GM23338 (cell line): ENCODE results near the gene SLC2A4RG. TPM values are rescaled to one million over a fixed set of nuclear protein-coding genes. Genes with fewer than 3 reads are reported as not detected.

ENCODE experiments used
- ATAC-seq: fragments of 200-7000 bp; cut with Tn5 transposase; 3 replicates; pipeline ENCODE4 v1.9.1; 2020
- DNase-seq: peaks from one replicate; pipeline ENCODE4 v3.0.0-alpha.2; 2015; ENCODE audit warnings: low spot score
- H2AFZ ChIP-seq: fragments of 200-600 bp; sonication (generic); 2 replicates; pipeline ENCODE4 v1.8.0; 2016; ENCODE audit warnings: antibody characterized with exemption, mild to moderate bottlenecking, moderate library complexity
- H3F3A ChIP-seq: fragments of 200-600 bp; sonication (generic); replicated peaks from 2 replicates; pipeline ENCODE4 v1.8.0; 2017; ENCODE audit warnings: antibody characterized with exemption, mixed run types, low read depth
- H3K27ac ChIP-seq: fragments of 200-600 bp; sonication (generic); 2 replicates; pipeline ENCODE4 v1.6.1; 2016; ENCODE audit warnings: low read depth
- H3K27me3 ChIP-seq: fragments of 200-600 bp; sonication (generic); 2 replicates; pipeline ENCODE4 v1.8.0; 2016; ENCODE audit warnings: mild to moderate bottlenecking, mixed run types, moderate library complexity; ENCODE audit not compliant: insufficient read depth
- H3K36me3 ChIP-seq: fragments of 200-600 bp; sonication (generic); 2 replicates; pipeline ENCODE4 v1.8.0; 2016; ENCODE audit warnings: mild to moderate bottlenecking; ENCODE audit not compliant: insufficient read depth
- H3K4me1 ChIP-seq: fragments of 200-600 bp; sonication (generic); 2 replicates; pipeline ENCODE4 v1.8.0; 2016; ENCODE audit warnings: mild to moderate bottlenecking, moderate library complexity; ENCODE audit not compliant: insufficient read depth
- H3K4me2 ChIP-seq: fragments of 200-600 bp; sonication (generic); 2 replicates; pipeline ENCODE4 v1.7.1; 2017; ENCODE audit warnings: mixed run types
- H3K4me3 ChIP-seq: fragments of 200-600 bp; sonication (generic); 2 replicates; pipeline ENCODE4 v1.6.1; 2016; ENCODE audit warnings: mixed run types
- H3K79me2 ChIP-seq: fragments of 200-600 bp; sonication (generic); replicated peaks from 2 replicates; pipeline ENCODE4 v1.8.0; 2017; ENCODE audit warnings: mild to moderate bottlenecking; ENCODE audit not compliant: insufficient read depth
- H3K9me2 ChIP-seq: fragments of 200-600 bp; sonication (generic); 2 replicates; pipeline ENCODE4 v1.8.0; 2017; ENCODE audit not compliant: insufficient read depth
- H4K20me1 ChIP-seq: fragments of 200-600 bp; sonication (generic); replicated peaks from 2 replicates; pipeline ENCODE4 v1.8.0; 2017; ENCODE audit warnings: mild to moderate bottlenecking; ENCODE audit not compliant: insufficient read depth
- H3K27ac Mint-ChIP-seq: 2 replicates; pipeline ENCODE4 v1.8.0; 2020; ENCODE audit warnings: inconsistent platforms, mild to moderate bottlenecking, moderate library complexity, mixed read lengths
- H3K27me3 Mint-ChIP-seq: 3 replicates; pipeline ENCODE4 v1.8.0; 2022; ENCODE audit warnings: low read depth, mild to moderate bottlenecking, moderate library complexity, mixed read lengths, inconsistent platforms; ENCODE audit not compliant: insufficient read depth, poor library complexity
- H3K36me3 Mint-ChIP-seq: 3 replicates; pipeline ENCODE4 v1.8.0; 2021; ENCODE audit warnings: low read depth, mild to moderate bottlenecking, inconsistent platforms, moderate library complexity, mixed read lengths
- H3K4me1 Mint-ChIP-seq: 3 replicates; pipeline ENCODE4 v1.8.0; 2020; ENCODE audit warnings: mild to moderate bottlenecking, inconsistent platforms, mixed read lengths
- H3K4me3 Mint-ChIP-seq: 3 replicates; pipeline ENCODE4 v1.8.0; 2021; ENCODE audit warnings: moderate library complexity, mild to moderate bottlenecking, inconsistent platforms, mixed read lengths
- H3K9me3 Mint-ChIP-seq: 3 replicates; pipeline ENCODE4 v1.8.0; 2020; ENCODE audit warnings: moderate library complexity, mild to moderate bottlenecking, inconsistent platforms, mixed read lengths
- CREB1 ChIP-seq: fragments of 250-450 bp; sonication (Bioruptor Pico); IDR thresholded peaks from 2 replicates; pipeline ENCODE4 v1.5.0; 2020; ENCODE audit warnings: low read depth, mild to moderate bottlenecking, moderate library complexity
- EZH2 ChIP-seq: fragments of 200-600 bp; sonication (generic); IDR thresholded peaks from one replicate; pipeline ENCODE4 v1.8.0; 2017; ENCODE audit warnings: antibody characterized with exemption, mild to moderate bottlenecking, low read depth; ENCODE audit not compliant: unreplicated experiment
- EZH2phosphoT487 ChIP-seq: fragments of 200-600 bp; sonication (generic); IDR thresholded peaks from one replicate; pipeline ENCODE4 v1.8.1; 2018; ENCODE audit warnings: antibody characterized with exemption; ENCODE audit not compliant: unreplicated experiment
- JUNB ChIP-seq: IDR thresholded peaks from one replicate; pipeline ENCODE4 v1.6.1; 2016; ENCODE audit warnings: antibody characterized with exemption; ENCODE audit not compliant: unreplicated experiment
- NANOG ChIP-seq: IDR thresholded peaks from 2 replicates; pipeline ENCODE4 v1.6.1; 2016; ENCODE audit warnings: antibody characterized with exemption, borderline replicate concordance
- POLR2AphosphoS5 ChIP-seq: IDR thresholded peaks from 2 replicates; pipeline ENCODE4 v1.6.1; 2016; ENCODE audit warnings: antibody characterized with exemption, low read depth
- STAT1 ChIP-seq: IDR thresholded peaks from one replicate; pipeline ENCODE4 v1.6.1; 2016; ENCODE audit warnings: antibody characterized with exemption; ENCODE audit not compliant: unreplicated experiment
- ZNF331 ChIP-seq: fragments of 250-450 bp; sonication (Bioruptor Pico); IDR thresholded peaks from 2 replicates; pipeline ENCODE4 v1.5.0; 2020; ENCODE audit warnings: low read depth, mild to moderate bottlenecking, moderate library complexity
- polyA plus RNA-seq: library from polyadenylated mRNA; unstranded; fragments of >200 nt; fragmentation: Nextera tagmentation; extraction: Ambion mirVana; gene quantifications from 2 replicates; pipeline ENCODE4 v1.2.1, GENCODE V29; 2016
- total RNA-seq: library from RNA; depleted of rRNA; stranded (reverse); fragments of >200 nt; shearing (Covaris generic); gene quantifications from 2 replicates; pipeline ENCODE4 v1.2.3, GENCODE V29; 2014
- TF ChIP-seq, protein P1 (sequence below), 2 experiments: fragments of 200-600 bp in 1 of 2; sonication (generic) in 1 of 2; conservative IDR thresholded peaks; 2 replicates each; pipeline versions ENCODE4 v1.5.1 to v1.6.1; 2016 to 2017; ENCODE audit warnings: antibody characterized with exemption in 2 of 2, low read depth in 2 of 2, mild to moderate bottlenecking in 2 of 2, moderate library complexity in 1 of 2
- TF ChIP-seq, protein P2 (sequence below): IDR thresholded peaks from 2 replicates; pipeline ENCODE4 v1.6.1; 2016; ENCODE audit warnings: antibody characterized with exemption
- TF ChIP-seq, protein P3 (sequence below): IDR thresholded peaks from one replicate; pipeline ENCODE4 v1.6.1; 2018; ENCODE audit warnings: antibody characterized with exemption; ENCODE audit not compliant: unreplicated experiment

The SLC2A4RG gene
- total and polyA plus RNA-seq, 2 experiments from 2014 or later, result 22.8 to 42.0 TPM

DNA sequence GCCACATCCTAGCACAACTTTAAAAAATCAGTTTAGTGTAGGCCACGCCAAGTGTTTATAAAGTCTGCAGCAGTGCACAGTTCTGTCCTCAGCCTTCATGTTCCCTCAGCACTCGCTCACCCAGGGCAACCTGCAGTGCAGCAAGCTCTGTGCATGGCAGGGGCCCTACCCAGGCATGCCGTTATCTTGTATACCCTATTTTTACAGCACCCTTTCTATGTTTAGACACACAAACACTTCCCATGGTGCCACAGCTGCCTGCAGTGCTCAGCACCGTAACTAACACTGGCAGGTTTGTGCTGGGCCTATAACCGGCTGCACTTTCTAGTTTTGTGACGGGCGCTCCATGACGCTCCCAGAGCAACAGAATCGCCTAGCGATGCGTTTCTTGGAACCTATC, 47.7 kb downstream of the SLC2A4RG start:
- Histone ChIP-seq H3K79me2 (no peaks in the 10 kb centered on the region; the same call in none of the 2 replicates), H3K4me3 (no peak overlapping the region), H3F3A (peaks cover 16% of the 10 kb centered on the region), H3K27me3 (no peaks in the 10 kb centered on the region), H2AFZ (no peak overlapping the region), H3K4me2 (no peak overlapping the region), H3K4me1 (peaks cover 4% of the 10 kb centered on the region; the same call in 1 of the 2 replicates), H3K9me2 (no peaks in the 10 kb centered on the region), H3K27ac (no peak overlapping the region), H4K20me1 (peaks cover 18% of the 10 kb centered on the region), H3K36me3 (no peaks in the 10 kb centered on the region)
- H3K9me3 Mint-ChIP-seq, result no peaks in the 10 kb centered on the region
- peaks cover 2% of the 10 kb centered on the region for H3K4me1 Mint-ChIP-seq
- DNase-seq (no peak), ATAC-seq (no peak)
- TF ChIP-seq, protein P1, sequence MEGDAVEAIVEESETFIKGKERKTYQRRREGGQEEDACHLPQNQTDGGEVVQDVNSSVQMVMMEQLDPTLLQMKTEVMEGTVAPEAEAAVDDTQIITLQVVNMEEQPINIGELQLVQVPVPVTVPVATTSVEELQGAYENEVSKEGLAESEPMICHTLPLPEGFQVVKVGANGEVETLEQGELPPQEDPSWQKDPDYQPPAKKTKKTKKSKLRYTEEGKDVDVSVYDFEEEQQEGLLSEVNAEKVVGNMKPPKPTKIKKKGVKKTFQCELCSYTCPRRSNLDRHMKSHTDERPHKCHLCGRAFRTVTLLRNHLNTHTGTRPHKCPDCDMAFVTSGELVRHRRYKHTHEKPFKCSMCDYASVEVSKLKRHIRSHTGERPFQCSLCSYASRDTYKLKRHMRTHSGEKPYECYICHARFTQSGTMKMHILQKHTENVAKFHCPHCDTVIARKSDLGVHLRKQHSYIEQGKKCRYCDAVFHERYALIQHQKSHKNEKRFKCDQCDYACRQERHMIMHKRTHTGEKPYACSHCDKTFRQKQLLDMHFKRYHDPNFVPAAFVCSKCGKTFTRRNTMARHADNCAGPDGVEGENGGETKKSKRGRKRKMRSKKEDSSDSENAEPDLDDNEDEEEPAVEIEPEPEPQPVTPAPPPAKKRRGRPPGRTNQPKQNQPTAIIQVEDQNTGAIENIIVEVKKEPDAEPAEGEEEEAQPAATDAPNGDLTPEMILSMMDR (conservative IDR thresholded peaks at IDR 0.05; ENCODE audit: low read depth in 2 of 2), result no peak
- TF ChIP-seq CREB1 (no peak), NANOG (no peak), EZH2phosphoT487 (no peak), ZNF331 (CRISPR knock-in tag) (no peak), EZH2 (no peak), POLR2AphosphoS5 (no peak), JUNB (no peak), STAT1 (no peak)
- TF ChIP-seq, protein P2, sequence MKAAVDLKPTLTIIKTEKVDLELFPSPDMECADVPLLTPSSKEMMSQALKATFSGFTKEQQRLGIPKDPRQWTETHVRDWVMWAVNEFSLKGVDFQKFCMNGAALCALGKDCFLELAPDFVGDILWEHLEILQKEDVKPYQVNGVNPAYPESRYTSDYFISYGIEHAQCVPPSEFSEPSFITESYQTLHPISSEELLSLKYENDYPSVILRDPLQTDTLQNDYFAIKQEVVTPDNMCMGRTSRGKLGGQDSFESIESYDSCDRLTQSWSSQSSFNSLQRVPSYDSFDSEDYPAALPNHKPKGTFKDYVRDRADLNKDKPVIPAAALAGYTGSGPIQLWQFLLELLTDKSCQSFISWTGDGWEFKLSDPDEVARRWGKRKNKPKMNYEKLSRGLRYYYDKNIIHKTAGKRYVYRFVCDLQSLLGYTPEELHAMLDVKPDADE, result no peak
- TF ChIP-seq, protein P3, sequence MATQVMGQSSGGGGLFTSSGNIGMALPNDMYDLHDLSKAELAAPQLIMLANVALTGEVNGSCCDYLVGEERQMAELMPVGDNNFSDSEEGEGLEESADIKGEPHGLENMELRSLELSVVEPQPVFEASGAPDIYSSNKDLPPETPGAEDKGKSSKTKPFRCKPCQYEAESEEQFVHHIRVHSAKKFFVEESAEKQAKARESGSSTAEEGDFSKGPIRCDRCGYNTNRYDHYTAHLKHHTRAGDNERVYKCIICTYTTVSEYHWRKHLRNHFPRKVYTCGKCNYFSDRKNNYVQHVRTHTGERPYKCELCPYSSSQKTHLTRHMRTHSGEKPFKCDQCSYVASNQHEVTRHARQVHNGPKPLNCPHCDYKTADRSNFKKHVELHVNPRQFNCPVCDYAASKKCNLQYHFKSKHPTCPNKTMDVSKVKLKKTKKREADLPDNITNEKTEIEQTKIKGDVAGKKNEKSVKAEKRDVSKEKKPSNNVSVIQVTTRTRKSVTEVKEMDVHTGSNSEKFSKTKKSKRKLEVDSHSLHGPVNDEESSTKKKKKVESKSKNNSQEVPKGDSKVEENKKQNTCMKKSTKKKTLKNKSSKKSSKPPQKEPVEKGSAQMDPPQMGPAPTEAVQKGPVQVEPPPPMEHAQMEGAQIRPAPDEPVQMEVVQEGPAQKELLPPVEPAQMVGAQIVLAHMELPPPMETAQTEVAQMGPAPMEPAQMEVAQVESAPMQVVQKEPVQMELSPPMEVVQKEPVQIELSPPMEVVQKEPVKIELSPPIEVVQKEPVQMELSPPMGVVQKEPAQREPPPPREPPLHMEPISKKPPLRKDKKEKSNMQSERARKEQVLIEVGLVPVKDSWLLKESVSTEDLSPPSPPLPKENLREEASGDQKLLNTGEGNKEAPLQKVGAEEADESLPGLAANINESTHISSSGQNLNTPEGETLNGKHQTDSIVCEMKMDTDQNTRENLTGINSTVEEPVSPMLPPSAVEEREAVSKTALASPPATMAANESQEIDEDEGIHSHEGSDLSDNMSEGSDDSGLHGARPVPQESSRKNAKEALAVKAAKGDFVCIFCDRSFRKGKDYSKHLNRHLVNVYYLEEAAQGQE, result no peak
- H3K36me3 Mint-ChIP-seq, result no peaks in the 10 kb centered on the region; the same call in 2 of the 3 replicates
- H3K27ac Mint-ChIP-seq, result no peak overlapping the region
- H3K27me3 Mint-ChIP-seq, result peaks cover 10% of the 10 kb centered on the region
- no peak overlapping the region for H3K4me3 Mint-ChIP-seq
